HG02938 (cell line): ENCODE results near the gene DIP2C.

Experiments used
- ATAC-seq: cut with Tn5 transposase; IDR thresholded peaks from one replicate; pipeline ENCODE4 v1.9.1; 2021; ENCODE audit warnings: mild to moderate bottlenecking, moderate library complexity; ENCODE audit not compliant: unreplicated experiment

DIP2C gene

GRCh38 chr10:677750-678661 lies 11.5 kb downstream of the DIP2C start:
- ATAC-seq: no peak

- ATAC-seq: no peak
These were observed 12.4 kb downstream of the DIP2C start for GRCh38 chr10:677038-677437.

- no peak for ATAC-seq
These were observed 13.3 kb downstream of the DIP2C start for GRCh38 chr10:676178-676577.

DNA sequence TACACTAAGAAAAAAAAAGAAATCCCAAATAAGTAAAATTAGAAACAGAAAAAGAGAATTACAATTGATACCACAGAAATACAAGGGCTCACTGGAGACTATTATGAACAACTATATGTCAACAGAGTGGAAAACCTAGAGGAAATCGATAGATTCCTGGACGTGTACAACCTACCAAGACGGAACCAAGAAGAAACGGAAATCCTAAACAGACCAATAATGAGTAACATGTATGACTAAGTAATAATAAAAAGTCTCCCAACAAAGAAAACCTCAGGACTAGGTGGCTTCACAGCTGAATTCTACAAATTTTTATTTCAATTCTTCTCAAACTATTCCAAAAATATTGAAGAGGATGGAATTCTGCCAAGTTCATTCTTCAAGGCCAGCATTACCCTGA lies 13.9 kb downstream of the DIP2C start:
- no peak for ATAC-seq

GRCh38 chr10:673492-673891 lies 16.0 kb downstream of the DIP2C start:
- no peak for ATAC-seq

GRCh38 chr10:672992-673391 lies 16.5 kb downstream of the DIP2C start:
- ATAC-seq: no peak

DNA sequence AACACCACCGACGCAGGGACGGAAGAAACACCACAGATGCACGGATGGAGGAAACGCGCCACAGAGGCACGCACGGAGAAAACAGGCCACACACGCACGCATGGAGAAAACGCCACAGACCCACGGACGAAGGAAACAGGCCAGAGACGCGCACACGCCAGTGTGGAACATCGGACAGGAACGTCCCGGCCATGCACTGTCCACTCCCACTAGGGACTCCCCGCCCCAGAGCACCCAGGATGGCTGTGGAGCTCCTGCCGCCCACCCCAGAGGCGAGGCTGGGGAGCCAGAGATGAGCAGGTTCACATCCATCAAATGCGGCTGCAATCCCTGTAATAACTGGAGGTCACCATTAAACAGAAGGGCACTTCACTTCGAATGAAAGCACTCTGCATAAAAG lies 17.3 kb downstream of the DIP2C start:
- no peak for ATAC-seq

DNA sequence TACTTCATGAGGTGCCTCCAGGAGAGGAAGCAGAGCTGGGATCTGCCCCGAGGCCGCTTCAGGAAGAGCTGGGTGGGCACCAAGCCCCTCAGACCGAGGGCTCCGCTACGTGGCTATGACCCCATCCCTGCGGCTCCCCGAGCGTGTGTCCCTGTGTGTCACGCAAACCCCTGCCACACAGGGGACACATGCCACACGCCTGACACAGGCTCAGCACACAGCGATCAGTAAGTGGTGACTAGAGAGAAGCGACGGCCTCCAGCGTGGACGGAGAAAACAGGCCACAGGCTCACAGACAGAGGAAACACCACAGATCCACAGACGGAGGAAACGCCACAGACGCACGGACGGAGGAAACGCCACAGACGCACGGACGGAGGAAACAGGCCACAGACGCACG lies 18.5 kb downstream of the DIP2C start:
- no peak for ATAC-seq

GRCh38 chr10:670038-670437 lies 19.4 kb downstream of the DIP2C start:
- ATAC-seq: no peak

- ATAC-seq: no peak
These were observed 20.5 kb downstream of the DIP2C start for GRCh38 chr10:668786-669485.

DNA sequence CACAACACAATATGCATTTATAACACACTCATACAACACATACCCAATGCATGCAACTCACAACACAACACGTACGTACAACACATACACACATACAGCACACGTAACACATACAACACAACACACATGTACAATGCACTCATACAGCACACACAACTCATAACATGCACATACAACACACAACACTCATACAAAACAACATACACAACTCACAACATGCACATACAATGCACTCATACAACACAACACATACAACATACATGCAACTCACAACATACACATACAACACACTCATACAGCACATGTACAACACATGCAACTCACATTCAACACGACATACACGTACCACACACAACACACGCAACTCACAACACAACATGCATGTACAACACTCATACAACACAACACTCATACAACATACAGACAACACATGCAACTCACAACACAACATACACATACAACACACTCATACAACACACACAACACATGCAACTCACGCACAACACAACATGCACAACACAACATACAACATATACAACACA lies 21.8 kb downstream of the DIP2C start:
- no peak for ATAC-seq

- ATAC-seq: no peak
These were observed 22.4 kb downstream of the DIP2C start for GRCh38 chr10:667096-667495.

DNA sequence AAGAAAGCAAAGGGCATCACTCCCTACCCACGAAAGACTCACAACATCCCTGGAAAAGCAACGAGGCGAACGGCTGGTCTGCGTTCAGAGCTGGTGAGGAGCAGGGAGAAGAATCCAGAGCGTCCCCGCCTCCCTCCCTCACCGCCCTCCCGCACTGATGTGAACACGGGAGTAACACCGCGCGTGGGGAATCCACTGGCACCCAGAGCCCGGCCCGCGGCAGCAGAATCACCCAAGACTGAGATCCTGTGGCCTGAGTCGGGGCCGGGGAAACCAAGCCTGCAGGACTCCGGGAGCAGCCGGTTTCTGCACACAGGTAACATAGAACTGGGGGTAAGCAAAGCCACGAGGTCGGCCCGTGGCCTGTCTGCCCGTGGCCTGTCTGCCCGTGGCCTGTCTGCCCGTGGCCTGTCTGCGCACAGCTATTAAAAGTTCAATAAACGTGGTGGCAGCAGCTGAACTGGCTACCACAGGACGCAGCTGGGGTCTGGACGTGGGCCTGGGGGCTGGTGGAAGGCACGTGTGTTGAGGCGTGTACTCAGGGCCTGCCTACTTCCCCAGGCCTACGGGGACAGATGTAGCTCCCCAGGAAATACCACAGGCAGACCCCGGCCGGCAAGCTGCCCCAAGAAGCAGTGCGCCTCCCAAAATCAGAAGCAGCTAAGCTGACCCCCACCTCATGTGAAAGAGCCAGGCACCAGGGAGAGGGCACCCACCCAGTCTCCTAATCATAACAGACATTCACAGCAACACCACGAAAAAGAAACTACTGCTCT lies 23.0 kb downstream of the DIP2C start:
- ATAC-seq: no peak

- no peak for ATAC-seq
These were observed 23.8 kb downstream of the DIP2C start for GRCh38 chr10:665579-666091.

DNA sequence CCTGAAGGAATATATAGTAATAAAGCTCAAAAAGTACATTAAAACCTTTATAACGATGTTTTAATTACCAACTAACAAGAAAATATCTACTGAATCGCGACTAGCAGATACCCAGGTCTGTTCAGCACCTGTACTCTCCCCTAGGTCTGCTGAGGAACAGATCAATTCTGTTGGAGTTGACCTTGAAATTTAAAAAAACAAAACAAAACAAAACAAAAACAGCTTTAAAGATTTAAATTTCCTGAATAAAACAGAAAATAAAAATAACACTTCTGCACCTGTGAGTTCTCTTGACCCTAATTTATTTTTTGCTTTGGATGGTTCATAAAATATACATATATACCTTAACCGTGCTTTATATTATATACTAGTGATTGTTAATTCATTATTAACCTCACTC lies 24.6 kb downstream of the DIP2C start:
- ATAC-seq: no peak

GRCh38 chr10:664301-664700 lies 25.2 kb downstream of the DIP2C start:
- ATAC-seq: no peak

DNA sequence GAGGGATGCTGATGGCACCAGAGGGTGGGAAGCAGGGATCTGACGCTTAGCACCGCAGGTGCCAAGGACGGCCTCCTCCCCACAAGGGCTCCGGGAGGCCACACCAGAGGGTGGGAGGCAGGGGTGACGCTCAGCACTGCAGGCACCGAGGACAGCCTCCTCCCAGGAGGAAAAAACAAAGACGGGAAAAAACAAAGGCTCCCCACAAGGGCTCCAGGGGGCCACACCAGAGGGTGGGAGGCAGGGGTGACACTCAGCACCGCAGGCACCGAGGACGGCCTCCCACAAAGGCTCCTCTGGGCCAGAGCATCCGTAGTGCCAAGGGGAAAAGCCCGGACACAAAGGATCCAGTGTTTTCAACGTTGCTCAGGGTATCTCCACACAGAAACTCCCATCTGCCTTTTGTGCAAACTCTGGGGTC lies 25.6 kb downstream of the DIP2C start:
- no peak for ATAC-seq

- ATAC-seq: no peak
These were observed 26.1 kb downstream of the DIP2C start for GRCh38 chr10:663466-663751.

GRCh38 chr10:662686-663465 lies 26.6 kb downstream of the DIP2C start:
- ATAC-seq: no peak

GRCh38 chr10:662223-662605 lies 27.3 kb downstream of the DIP2C start:
- ATAC-seq: no peak
